ENCODE results near the gene GFRA1.

The GFRA1 gene

DNA sequence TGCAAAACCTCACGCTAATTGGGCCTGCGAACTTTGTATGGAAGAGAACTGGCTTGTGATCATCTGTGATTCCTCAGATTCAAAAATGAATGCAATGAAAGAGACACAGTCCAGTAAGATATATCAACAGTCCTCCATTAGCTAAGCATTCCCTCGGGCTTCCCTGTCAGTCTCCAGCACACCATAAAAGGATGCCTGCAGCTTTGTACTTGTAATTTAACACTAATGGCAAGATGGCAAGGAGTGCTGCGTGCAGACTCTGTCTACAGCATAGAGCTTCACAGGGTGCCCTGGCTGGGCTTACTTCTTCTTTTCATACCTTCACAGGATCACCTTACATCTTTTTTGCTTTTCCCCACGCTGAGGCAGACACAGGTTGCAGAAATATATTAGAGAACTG lies 200.0 kb downstream of the GFRA1 start:
- H3K36me3 ChIP-seq (ENCODE audit: control insufficient read depth in 1 of 2, insufficient read depth in 2 of 2, low read length in 2 of 2), result no peaks in the 10 kb centered on the region
- H3K4me1 ChIP-seq (ENCODE audit: control insufficient read depth in 1 of 2, insufficient read depth in 2 of 2, low read length in 2 of 2), result peaks cover 0 to 41% of the 10 kb centered on the region in 2 donors
- no peak overlapping the region for H3K4me3 ChIP-seq (ENCODE audit: low read depth in 1 of 2, low read length in 2 of 2)
- H3K27me3 ChIP-seq (ENCODE audit: low read depth, low read length), result no peaks in the 10 kb centered on the region
- H3K27ac ChIP-seq (ENCODE audit: low read length), result no peak overlapping the region
- H3K9me3 ChIP-seq (ENCODE audit: control insufficient read depth in 1 of 2, low read length in 2 of 2), result no peaks in the 10 kb centered on the region

DNA sequence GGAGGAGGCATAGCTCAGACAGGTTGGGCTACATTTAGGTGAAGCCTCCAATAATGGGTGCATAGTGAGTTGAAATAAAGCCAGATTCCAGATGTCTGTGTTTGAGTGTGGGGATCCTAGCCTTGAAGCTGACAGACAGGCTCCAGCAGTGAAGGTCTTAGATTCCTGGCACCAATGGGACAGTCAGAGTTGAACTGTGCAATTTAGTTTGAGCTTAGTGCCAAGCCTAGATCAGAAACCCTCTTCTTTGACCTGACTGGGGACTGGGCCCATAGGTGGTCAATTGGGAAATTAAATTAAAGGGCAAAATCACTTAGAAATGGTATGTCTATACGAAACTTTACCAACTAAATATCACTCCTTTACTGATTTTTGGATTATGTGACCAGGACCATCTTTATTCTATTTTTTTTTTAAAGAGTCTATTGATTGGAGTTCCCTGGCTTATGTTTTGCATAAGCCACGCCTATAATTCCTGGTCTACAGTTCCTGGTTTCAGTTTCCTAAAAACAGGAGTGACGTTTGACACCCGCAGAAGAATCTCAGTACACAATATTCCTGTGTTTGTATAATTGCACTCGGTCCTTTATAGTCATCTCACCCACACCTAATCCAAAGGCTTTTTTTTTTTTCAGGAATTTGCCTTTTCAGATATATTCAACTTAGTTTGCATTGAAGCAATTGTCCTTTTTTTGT lies 201.4 kb downstream of the GFRA1 start:
- Histone ChIP-seq H3K4me1 (ENCODE audit: control insufficient read depth in 1 of 2, insufficient read depth in 2 of 2, low read length in 2 of 2) (peaks cover 0 to 41% of the 10 kb centered on the region in 2 donors), H3K27ac (ENCODE audit: low read length) (no peak overlapping the region)

DNA sequence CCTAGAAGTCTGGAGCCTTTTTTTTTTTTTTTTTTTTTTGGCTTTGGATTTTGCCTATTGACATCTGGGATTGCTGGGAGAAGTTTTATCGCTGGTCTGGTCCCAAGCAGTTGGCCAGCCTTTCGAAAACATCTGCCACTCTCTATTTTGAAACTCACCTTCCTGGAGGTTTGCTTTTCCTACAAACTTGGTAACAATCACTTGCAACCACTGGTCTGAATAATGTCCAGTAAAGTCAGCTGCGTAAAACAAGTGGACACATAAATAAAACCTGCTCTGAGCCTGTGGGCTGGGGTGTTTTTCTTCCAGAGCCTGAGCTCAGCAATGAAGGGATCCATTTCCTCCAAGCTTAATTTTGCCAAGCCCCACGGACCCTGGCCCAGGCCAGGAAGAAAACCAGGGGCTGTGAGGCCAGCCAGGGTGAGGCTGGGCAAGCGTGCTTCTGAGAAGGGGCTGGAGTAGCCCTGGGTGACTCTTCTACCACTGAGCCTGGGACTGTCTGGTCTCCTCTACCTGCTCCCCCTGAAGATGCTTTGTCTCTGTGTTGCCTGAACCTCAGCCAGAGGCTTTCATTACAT lies 202.2 kb downstream of the GFRA1 start:
- H3K27ac ChIP-seq (ENCODE audit: low read length), result no peak overlapping the region
- no peaks in the 10 kb centered on the region for H3K36me3 ChIP-seq (ENCODE audit: control insufficient read depth in 1 of 2, insufficient read depth in 2 of 2, low read length in 2 of 2)
- H3K27me3 ChIP-seq (ENCODE audit: low read depth, low read length), result no peaks in the 10 kb centered on the region
- no peaks in the 10 kb centered on the region for H3K9me3 ChIP-seq (ENCODE audit: control insufficient read depth in 1 of 2, low read length in 2 of 2)
- H3K4me1 ChIP-seq (ENCODE audit: control insufficient read depth in 1 of 2, insufficient read depth in 2 of 2, low read length in 2 of 2), result peaks cover 0 to 41% of the 10 kb centered on the region in 2 donors
- no peak overlapping the region for H3K4me3 ChIP-seq (ENCODE audit: low read depth in 1 of 2, low read length in 2 of 2)

More for the DNA sequence above, 201.4 kb downstream of the GFRA1 start:
- no peak overlapping the region for H3K4me3 ChIP-seq (ENCODE audit: low read depth in 1 of 2, low read length in 2 of 2)
- no peaks in the 10 kb centered on the region for H3K27me3 ChIP-seq (ENCODE audit: low read depth, low read length)
- H3K9me3 ChIP-seq (ENCODE audit: control insufficient read depth in 1 of 2, low read length in 2 of 2), result no peaks in the 10 kb centered on the region
- H3K36me3 ChIP-seq (ENCODE audit: control insufficient read depth in 1 of 2, insufficient read depth in 2 of 2, low read length in 2 of 2), result no peaks in the 10 kb centered on the region

DNA sequence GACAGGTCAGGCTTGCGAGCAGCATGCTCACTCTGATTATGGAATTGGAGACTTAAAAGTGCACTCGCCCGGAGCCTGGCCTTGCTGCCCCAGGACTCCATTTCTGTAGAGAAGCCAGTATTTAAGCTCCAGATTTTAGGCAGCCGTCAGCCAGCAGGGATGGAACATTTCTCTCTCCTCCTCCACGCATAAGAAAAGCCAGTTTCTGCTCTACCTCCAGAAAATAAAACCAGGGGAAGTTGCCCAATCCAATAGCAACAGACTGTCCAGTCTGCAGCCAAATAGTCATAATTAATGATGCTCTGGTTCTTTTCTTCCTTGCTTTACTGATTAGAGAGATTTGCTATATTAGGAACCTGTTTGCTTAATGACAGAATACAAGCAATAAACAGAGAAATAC lies 203.2 kb downstream of the GFRA1 start:
- Histone ChIP-seq H3K9me3 (ENCODE audit: control insufficient read depth in 1 of 2, low read length in 2 of 2) (no peaks in the 10 kb centered on the region), H3K36me3 (ENCODE audit: control insufficient read depth in 1 of 2, insufficient read depth in 2 of 2, low read length in 2 of 2) (no peaks in the 10 kb centered on the region), H3K27ac (ENCODE audit: low read length) (no peak overlapping the region), H3K4me3 (ENCODE audit: low read depth in 1 of 2, low read length in 2 of 2) (no peak overlapping the region), H3K4me1 (ENCODE audit: control insufficient read depth in 1 of 2, insufficient read depth in 2 of 2, low read length in 2 of 2) (peaks cover 0 to 41% of the 10 kb centered on the region in 2 donors), H3K27me3 (ENCODE audit: low read depth, low read length) (no peaks in the 10 kb centered on the region)

DNA sequence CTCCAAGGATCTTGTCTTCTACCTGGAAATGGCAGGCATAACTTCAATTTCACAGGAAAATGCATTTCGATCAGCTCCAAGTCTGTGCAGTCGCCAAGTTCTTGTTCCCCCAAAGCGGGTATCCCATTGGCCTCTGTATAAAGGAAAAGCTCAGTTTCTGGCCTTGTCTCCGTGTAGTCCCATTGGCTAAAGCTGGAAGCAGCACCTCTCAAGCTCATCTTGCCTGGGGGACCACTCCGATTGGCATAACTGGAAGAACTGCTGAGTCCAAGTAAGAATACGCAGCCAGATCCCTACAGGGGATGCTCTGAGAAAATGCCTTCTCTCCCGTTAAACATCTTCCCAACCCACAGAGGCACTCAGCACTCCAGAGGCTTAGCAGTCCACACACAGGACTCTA lies 205.2 kb downstream of the GFRA1 start:
- H3K27me3 ChIP-seq (ENCODE audit: low read depth, low read length), result no peaks in the 10 kb centered on the region
- no peak overlapping the region for H3K27ac ChIP-seq (ENCODE audit: low read length)
- no peaks in the 10 kb centered on the region for H3K9me3 ChIP-seq (ENCODE audit: control insufficient read depth in 1 of 2, low read length in 2 of 2)
- no peak overlapping the region for H3K4me3 ChIP-seq (ENCODE audit: low read depth in 1 of 2, low read length in 2 of 2)
- H3K4me1 ChIP-seq (ENCODE audit: control insufficient read depth in 1 of 2, insufficient read depth in 2 of 2, low read length in 2 of 2), result peaks cover 0 to 26% of the 10 kb centered on the region in 2 donors
- no peaks in the 10 kb centered on the region for H3K36me3 ChIP-seq (ENCODE audit: control insufficient read depth in 1 of 2, insufficient read depth in 2 of 2, low read length in 2 of 2)

DNA sequence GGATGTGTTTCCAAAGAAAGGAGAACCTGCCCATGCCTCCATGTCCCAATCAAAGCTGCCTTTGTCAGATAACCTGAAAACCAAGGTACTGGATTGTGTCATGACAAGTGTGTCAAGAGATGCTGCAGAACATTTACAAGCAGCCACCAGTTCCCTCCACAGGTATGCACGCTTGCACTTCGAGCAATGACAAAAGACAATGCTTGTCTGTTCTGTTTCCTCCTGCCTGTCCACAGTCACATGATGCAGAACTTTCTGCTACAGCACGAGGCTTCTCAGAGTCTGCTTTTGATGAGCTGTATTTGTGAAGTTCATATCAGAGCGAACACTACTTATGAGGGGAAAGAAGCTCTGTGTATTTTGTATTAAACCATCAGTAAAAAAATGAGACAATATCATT lies 209.9 kb downstream of the GFRA1 start:
- H3K36me3 ChIP-seq (ENCODE audit: control insufficient read depth in 1 of 2, insufficient read depth in 2 of 2, low read length in 2 of 2), result no peaks in the 10 kb centered on the region
- H3K9me3 ChIP-seq (ENCODE audit: control insufficient read depth in 1 of 2, low read length in 2 of 2), result no peaks in the 10 kb centered on the region
- no peaks in the 10 kb centered on the region for H3K27me3 ChIP-seq (ENCODE audit: low read depth, low read length)
- H3K4me1 ChIP-seq (ENCODE audit: control insufficient read depth in 1 of 2, insufficient read depth in 2 of 2, low read length in 2 of 2), result no peaks in the 10 kb centered on the region
- no peak overlapping the region for H3K4me3 ChIP-seq (ENCODE audit: low read depth in 1 of 2, low read length in 2 of 2)
- H3K27ac ChIP-seq (ENCODE audit: low read length), result no peak overlapping the region

DNA sequence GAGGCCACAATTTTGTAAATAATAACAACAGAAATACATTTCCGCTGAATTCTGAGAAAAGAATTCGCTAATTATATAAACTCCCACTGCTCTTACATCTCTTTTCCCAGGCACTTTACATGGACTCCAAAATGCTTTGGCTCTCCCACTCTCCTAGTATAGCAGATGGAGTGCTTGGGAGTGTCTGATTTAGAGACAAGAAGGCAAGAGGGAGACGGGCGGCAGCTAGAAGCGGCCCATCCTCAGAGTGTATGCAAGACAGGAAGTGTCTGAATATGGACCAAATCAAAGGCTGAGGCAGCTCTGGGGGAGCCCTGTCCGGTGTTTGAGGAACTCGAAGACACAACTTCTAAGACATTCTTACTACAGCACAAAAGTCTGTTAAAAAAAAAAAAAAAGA lies 212.1 kb downstream of the GFRA1 start:
- Histone ChIP-seq H3K4me1 (ENCODE audit: control insufficient read depth in 1 of 2, insufficient read depth in 2 of 2, low read length in 2 of 2) (no peaks in the 10 kb centered on the region), H3K4me3 (ENCODE audit: low read depth in 1 of 2, low read length in 2 of 2) (no peak overlapping the region), H3K27ac (ENCODE audit: low read length) (no peak overlapping the region), H3K36me3 (ENCODE audit: control insufficient read depth in 1 of 2, insufficient read depth in 2 of 2, low read length in 2 of 2) (no peaks in the 10 kb centered on the region), H3K27me3 (ENCODE audit: low read depth, low read length) (no peaks in the 10 kb centered on the region), H3K9me3 (ENCODE audit: control insufficient read depth in 1 of 2, low read length in 2 of 2) (no peaks in the 10 kb centered on the region)

DNA sequence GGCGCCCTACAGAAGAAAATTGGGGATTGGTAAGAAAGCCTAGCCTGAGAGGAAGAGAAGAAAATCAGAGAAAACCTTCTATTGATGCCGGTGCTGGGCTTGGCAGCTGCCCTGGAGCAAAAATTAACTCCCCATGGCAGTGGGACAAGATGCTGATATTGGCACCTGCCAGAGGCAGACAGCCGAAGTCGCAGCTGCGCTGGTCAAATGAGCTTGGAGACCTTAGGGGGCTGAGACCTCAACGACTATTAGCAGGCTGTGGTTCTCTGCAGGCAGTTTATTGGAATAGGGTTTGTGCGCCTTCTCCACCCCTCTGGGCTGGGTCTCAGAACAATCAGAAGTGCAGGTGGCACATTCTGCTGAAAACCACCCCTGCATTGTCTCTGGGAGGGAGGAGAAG lies 213.7 kb downstream of the GFRA1 start:
- H3K4me3 ChIP-seq (ENCODE audit: low read depth in 1 of 2, low read length in 2 of 2), result no peak overlapping the region
- H3K27ac ChIP-seq (ENCODE audit: low read length), result no peak overlapping the region
- no peaks in the 10 kb centered on the region for H3K4me1 ChIP-seq (ENCODE audit: control insufficient read depth in 1 of 2, insufficient read depth in 2 of 2, low read length in 2 of 2)
- H3K9me3 ChIP-seq (ENCODE audit: control insufficient read depth in 1 of 2, low read length in 2 of 2), result no peaks in the 10 kb centered on the region
- no peaks in the 10 kb centered on the region for H3K27me3 ChIP-seq (ENCODE audit: low read depth, low read length)
- no peaks in the 10 kb centered on the region for H3K36me3 ChIP-seq (ENCODE audit: control insufficient read depth in 1 of 2, insufficient read depth in 2 of 2, low read length in 2 of 2)

DNA sequence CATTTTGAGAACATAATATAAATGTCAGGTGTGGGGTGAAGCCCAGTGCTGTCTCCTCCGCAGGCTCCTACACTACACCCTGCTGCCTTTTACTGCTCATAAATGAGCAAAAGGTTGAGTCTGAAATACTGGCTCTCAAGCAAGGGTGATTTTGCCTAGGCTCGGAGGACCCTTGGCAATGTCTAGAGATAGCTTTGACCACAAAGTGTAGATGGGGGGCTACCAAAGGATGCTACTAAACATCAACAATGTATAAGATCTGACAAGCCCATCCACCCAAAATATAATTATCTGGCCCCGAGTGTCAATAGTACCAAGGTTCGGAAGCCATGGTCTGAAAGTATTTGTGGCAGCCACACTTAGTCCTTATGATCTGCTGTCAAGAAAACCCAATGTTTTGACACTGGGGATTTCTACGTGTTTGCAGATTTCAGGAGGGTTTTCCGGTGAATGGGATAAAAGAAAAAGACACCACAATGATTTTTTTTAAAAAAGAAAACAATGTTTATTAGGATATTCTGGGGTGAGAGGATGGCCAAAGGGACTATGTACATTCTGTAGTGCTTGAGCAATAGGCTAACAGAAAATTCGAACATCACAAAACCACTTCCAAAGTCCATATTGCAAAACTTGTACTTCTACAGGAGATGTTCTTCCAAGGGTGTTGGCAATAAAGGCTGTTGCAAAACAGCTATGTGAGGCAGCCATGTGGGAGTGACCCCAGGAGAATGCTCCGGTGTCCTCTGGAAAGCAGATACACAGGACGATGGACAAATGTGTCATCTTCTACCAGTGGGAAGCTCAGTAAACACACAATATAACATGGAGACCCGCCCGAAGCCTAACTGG lies 216.3 kb downstream of the GFRA1 start:
- H3K36me3 ChIP-seq (ENCODE audit: control insufficient read depth in 1 of 2, insufficient read depth in 2 of 2, low read length in 2 of 2), result no peaks in the 10 kb centered on the region
- H3K4me3 ChIP-seq (ENCODE audit: low read depth in 1 of 2, low read length in 2 of 2), result no peak overlapping the region
- H3K9me3 ChIP-seq (ENCODE audit: control insufficient read depth in 1 of 2, low read length in 2 of 2), result no peaks in the 10 kb centered on the region
- H3K27me3 ChIP-seq (ENCODE audit: low read depth, low read length), result no peaks in the 10 kb centered on the region
- peaks cover 0 to 5% of the 10 kb centered on the region in 2 donors for H3K4me1 ChIP-seq (ENCODE audit: control insufficient read depth in 1 of 2, insufficient read depth in 2 of 2, low read length in 2 of 2)
- no peak overlapping the region for H3K27ac ChIP-seq (ENCODE audit: low read length)

DNA sequence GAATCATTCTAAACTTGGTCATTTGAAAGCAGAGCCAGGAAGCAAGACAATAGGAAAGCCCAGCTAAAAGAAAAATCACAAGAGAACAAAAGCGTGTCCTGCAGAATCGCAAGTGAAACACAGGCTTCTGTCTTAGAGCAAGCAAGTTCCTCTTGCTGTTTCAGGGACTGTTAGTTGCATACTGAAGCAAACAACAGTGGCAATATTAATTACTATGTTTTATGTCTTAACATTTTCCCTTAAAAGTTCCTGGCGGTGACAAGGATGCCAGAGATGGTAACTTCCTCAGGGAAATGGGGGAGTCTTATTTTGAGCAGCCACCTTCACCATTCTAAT lies 217.1 kb downstream of the GFRA1 start:
- no peaks in the 10 kb centered on the region for H3K27me3 ChIP-seq (ENCODE audit: low read depth, low read length)
- H3K4me3 ChIP-seq (ENCODE audit: low read depth in 1 of 2, low read length in 2 of 2), result no peak overlapping the region
- H3K36me3 ChIP-seq (ENCODE audit: control insufficient read depth in 1 of 2, insufficient read depth in 2 of 2, low read length in 2 of 2), result no peaks in the 10 kb centered on the region
- H3K4me1 ChIP-seq (ENCODE audit: control insufficient read depth in 1 of 2, insufficient read depth in 2 of 2, low read length in 2 of 2), result peaks cover 0 to 5% of the 10 kb centered on the region in 2 donors
- no peaks in the 10 kb centered on the region for H3K9me3 ChIP-seq (ENCODE audit: control insufficient read depth in 1 of 2, low read length in 2 of 2)
- no peak overlapping the region for H3K27ac ChIP-seq (ENCODE audit: low read length)

DNA sequence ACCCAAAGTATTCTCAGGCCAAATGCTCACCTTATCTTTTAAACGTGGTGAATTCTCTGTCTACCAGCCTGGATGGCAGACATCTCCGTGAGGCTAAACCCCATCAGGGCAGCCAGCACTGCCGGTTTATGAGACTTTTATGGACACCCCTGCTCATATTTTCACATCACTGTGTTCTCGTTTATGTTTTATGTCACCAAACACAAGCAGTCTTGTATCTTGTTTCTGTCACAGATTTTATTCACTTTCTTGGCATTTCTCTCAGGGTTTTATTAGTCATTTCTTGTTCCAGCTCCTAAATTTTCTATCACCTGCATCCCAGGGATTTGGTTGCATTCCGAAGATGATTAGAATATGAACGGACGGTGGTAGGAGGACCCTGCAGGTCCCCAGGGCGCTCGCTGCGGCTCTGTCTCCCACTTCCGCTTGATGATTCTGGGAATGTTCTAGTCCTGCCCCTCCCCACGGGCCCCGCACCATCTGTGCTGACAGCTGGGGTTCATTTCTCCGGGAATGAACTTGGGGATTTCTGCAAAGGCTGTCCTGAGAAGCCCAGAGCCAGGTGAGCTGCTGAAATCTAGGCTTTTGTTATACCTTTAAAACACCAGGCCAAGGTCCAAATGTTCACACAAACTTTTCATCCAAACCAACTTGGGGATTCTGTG lies 217.6 kb downstream of the GFRA1 start:
- Histone ChIP-seq H3K4me1 (ENCODE audit: control insufficient read depth in 1 of 2, insufficient read depth in 2 of 2, low read length in 2 of 2) (peaks cover 0 to 5% of the 10 kb centered on the region in 2 donors), H3K4me3 (ENCODE audit: low read depth in 1 of 2, low read length in 2 of 2) (no peak overlapping the region), H3K36me3 (ENCODE audit: control insufficient read depth in 1 of 2, insufficient read depth in 2 of 2, low read length in 2 of 2) (no peaks in the 10 kb centered on the region), H3K27me3 (ENCODE audit: low read depth, low read length) (no peaks in the 10 kb centered on the region), H3K27ac (ENCODE audit: low read length) (no peak overlapping the region), H3K9me3 (ENCODE audit: control insufficient read depth in 1 of 2, low read length in 2 of 2) (no peaks in the 10 kb centered on the region)

All from muscle layer of duodenum (tissue), 2 donors.